ENCODE data around the gene SNAPC4.

- TF ChIP-seq REST (IDR thresholded peaks at IDR 0.05; ENCODE audit: insufficient read depth in 1 of 2, low read depth in 2 of 2, low read length in 2 of 2): no peak
- no peak for TF ChIP-seq POLR2AphosphoS5 (IDR thresholded peaks at IDR 0.05; ENCODE audit: low read depth, low read length)
- TF ChIP-seq SIN3A (IDR thresholded peaks at IDR 0.05; ENCODE audit: borderline replicate concordance, insufficient read depth, low read length): no peak
These were observed 17.9 kb downstream of the SNAPC4 start for GRCh38 chr9:136381966-136382513.
